ENCODE results near the gene RAPGEF4. TPM values are rescaled to one million over a fixed set of nuclear protein-coding genes. Genes with fewer than 3 reads are reported as not detected.

Gene RAPGEF4
- total and polyA plus RNA-seq, 9 of the 15 experiments (the other 6 are each of a cell fraction or from before 2014, with no cell fraction given), result 0.04 to 0.33 (median 0.13) TPM; not detected in 6

GRCh38 chr2:172869861-172870260 lies 134.2 kb downstream of the RAPGEF4 start:
- H3K4me3 ChIP-seq, result no peak overlapping the region
- H4K20me1 ChIP-seq (replicated peaks; ENCODE audit: control insufficient read depth, insufficient read depth, low read length), result no peaks in the 10 kb centered on the region
- H3K36me3 ChIP-seq (ENCODE audit: control insufficient read depth, insufficient read depth, low read length), result no peaks in the 10 kb centered on the region
- no peak for ATAC-seq
- ChIA-PET POLR2A (interaction anchor here (0.5 kb wide), 1 partner anchor 440 kb away, joined by 3 read pairs; no protein-coding TSS in a partner anchor), CTCF (ENCODE audit: low intra/inter-chr PET ratio) (no interaction called here)
- no peak overlapping the region for H2AFZ ChIP-seq (ENCODE audit: low read depth, low read length)
- no peak for FAIRE-seq
- no peak overlapping the region for H3K4me2 ChIP-seq (ENCODE audit: insufficient read depth, low read length)
- no peaks in the 10 kb centered on the region for H3K27me3 ChIP-seq (ENCODE audit: control insufficient read depth in 2 of 2, insufficient read depth in 2 of 2, low read length in 2 of 2)
- no peak for DNase-seq (ENCODE audit: extremely low read depth in 1 of 4, low spot score in 3 of 4)
- no peaks in the 10 kb centered on the region for H3K9me3 ChIP-seq (replicated peaks; ENCODE audit: control insufficient read depth, insufficient read depth, low read depth, low read length)
- BruUV-seq (replicated peaks), result no TSS peak
- TF ChIP-seq ESRRB (CRISPR knock-in tag; IDR thresholded peaks at IDR 0.05; ENCODE audit: borderline replicate concordance) (no peak), ZNF263 (CRISPR knock-in tag; IDR thresholded peaks at IDR 0.05; ENCODE audit: borderline replicate concordance) (no peak), FOXP4 (CRISPR knock-in tag; IDR thresholded peaks at IDR 0.05; ENCODE audit: borderline replicate concordance) (no peak), ZNF239 (CRISPR knock-in tag; IDR thresholded peaks at IDR 0.05) (no peak), ZBTB5 (IDR thresholded peaks at IDR 0.05) (no peak), UBTF (IDR thresholded peaks at IDR 0.05; ENCODE audit: borderline replicate concordance in 1 of 2, low read depth in 2 of 2, low read length in 2 of 2) (no peak), ZNF146 (CRISPR knock-in tag; IDR thresholded peaks at IDR 0.05; ENCODE audit: unreplicated experiment) (no peak), TARDBP (IDR thresholded peaks at IDR 0.05) (no peak), HMG20A (CRISPR knock-in tag; conservative IDR thresholded peaks at IDR 0.05) (no peak)
- no peaks in the 10 kb centered on the region for H3K9me1 ChIP-seq (ENCODE audit: control insufficient read depth, insufficient read depth, low read length)
- H3K79me2 ChIP-seq (ENCODE audit: control insufficient read depth, insufficient read depth, low read length), result no peaks in the 10 kb centered on the region
- H3K27ac ChIP-seq (ENCODE audit: extremely low read depth, low read depth, low read length), result no peak overlapping the region
- WGBS (ENCODE audit: insufficient coverage, low coverage, missing lambda C conversion rate), result 0% methylated on average over 5 of the region's 5 CpGs
- in situ Hi-C loops (cut with MboI), result no loop called here
- no peaks in the 10 kb centered on the region for H3K4me1 ChIP-seq (replicated peaks in 1 of 2; ENCODE audit: control insufficient read depth in 2 of 2, insufficient read depth in 2 of 2, low read length in 2 of 2)
- intact Hi-C loops (cut with micrococcal nuclease), result no loop called here
- no peak overlapping the region for H3K9ac ChIP-seq (ENCODE audit: insufficient read depth in 1 of 2, low read depth in 2 of 2, low read length in 2 of 2)

Measured in K562 (cell line).